ENCODE results near the gene FNDC11.
A peak's percentile ranks its signal among the peaks of the same experiment; 100 is the strongest.
"Not testable (repeated sequence)": the region's sequence is repeated elsewhere in the genome, so short reads cannot be mapped to it uniquely, and the experiment has no call there.

The FNDC11 gene, protein sequence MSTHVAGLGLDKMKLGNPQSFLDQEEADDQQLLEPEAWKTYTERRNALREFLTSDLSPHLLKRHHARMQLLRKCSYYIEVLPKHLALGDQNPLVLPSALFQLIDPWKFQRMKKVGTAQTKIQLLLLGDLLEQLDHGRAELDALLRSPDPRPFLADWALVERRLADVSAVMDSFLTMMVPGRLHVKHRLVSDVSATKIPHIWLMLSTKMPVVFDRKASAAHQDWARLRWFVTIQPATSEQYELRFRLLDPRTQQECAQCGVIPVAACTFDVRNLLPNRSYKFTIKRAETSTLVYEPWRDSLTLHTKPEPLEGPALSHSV
- 1.7 to 2.0 (median 1.9) reads per million in 3 donors for total RNA-seq

GRCh38 chr20:63553933-63554290 is at the start of gene FNDC11:
FNDC11 (plus strand) TSS chr20:63554159; CDS start chr20:63555664, 1,505 bp downstream.
- Histone ChIP-seq H3K27ac (ENCODE audit: insufficient read depth, low read length, poor library complexity, severe bottlenecking) (peak within 1 kb of the TSS; percentile 74), H3K36me3 (ENCODE audit: control insufficient read depth, insufficient read depth, low read length) (no peaks in the 10 kb centered on the region), H3K9me3 (ENCODE audit: control insufficient read depth, low read length) (no peaks in the 10 kb centered on the region), H3K4me3 (ENCODE audit: insufficient read depth, low read depth, low read length, poor library complexity, severe bottlenecking) (peak within 1 kb of the TSS; percentile 65), H3K4me1 (ENCODE audit: control insufficient read depth, insufficient read depth, low read length, poor library complexity, severe bottlenecking) (peaks cover 16% of the 10 kb centered on the region), H3K27me3 (replicated peaks; ENCODE audit: control insufficient read depth, insufficient read depth, low read length, poor library complexity, severe bottlenecking) (peaks cover 3% of the 10 kb centered on the region)
- DNase-seq = peak in 2 of 3 donors; percentile 35 to 47

DNA sequence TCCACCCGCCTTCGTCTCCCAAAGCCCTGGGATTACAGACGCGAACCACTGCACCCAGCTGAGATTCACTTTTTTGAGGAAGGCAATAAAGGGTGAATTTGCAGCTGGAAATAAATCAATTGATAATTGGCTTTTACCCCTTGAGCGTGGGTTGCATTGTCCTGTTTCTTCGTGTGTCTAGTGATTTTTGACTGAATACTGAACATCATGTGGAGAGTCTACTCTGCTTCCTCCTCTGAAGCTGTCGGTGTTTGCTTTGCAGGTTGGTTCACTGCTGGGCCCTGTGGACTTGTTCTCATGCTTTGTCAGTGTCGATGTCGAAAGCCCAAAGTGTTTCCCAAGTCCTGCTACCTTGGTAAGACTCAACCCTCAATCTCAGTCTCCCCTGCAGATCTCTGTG is 49.3 kb upstream of the FNDC11 start:
- Histone ChIP-seq H3K4me1 (ENCODE audit: control insufficient read depth, insufficient read depth, low read length, poor library complexity, severe bottlenecking) (peaks cover 1% of the 10 kb centered on the region), H3K9me3 (ENCODE audit: control insufficient read depth, low read length) (no peaks in the 10 kb centered on the region), H3K36me3 (ENCODE audit: control insufficient read depth, insufficient read depth, low read length) (no peaks in the 10 kb centered on the region), H3K27ac (ENCODE audit: insufficient read depth, low read length, poor library complexity, severe bottlenecking) (no peak overlapping the region), H3K27me3 (replicated peaks; ENCODE audit: control insufficient read depth, insufficient read depth, low read length, poor library complexity, severe bottlenecking) (peaks cover 7% of the 10 kb centered on the region), H3K4me3 (ENCODE audit: insufficient read depth, low read depth, low read length, poor library complexity, severe bottlenecking) (no peak overlapping the region)
- no peak for DNase-seq

DNA sequence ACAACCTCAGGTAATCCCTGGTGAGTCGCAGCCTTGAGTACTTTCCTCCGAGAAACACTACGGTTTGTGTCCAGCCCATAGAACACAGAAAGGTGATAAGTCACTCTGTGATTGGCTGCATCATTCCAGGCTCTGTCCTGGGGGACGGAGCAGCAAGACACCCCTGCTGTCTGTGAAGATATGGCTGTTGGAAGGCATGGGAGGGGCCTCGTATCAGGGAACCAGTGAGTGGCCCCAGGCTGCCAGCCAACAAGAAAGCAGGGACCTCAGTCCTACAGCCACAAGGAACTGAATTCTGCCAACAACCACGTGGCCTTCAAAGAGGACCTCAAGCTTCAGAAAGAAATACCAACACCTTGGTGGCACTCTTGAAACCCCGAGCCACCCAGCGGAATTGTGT is 48.7 kb upstream of the FNDC11 start:
- no peaks in the 10 kb centered on the region for H3K4me1 ChIP-seq (ENCODE audit: control insufficient read depth, insufficient read depth, low read length, poor library complexity, severe bottlenecking)
- peaks cover under 1% of the 10 kb centered on the region for H3K27me3 ChIP-seq (replicated peaks; ENCODE audit: control insufficient read depth, insufficient read depth, low read length, poor library complexity, severe bottlenecking)
- no peak overlapping the region for H3K27ac ChIP-seq (ENCODE audit: insufficient read depth, low read length, poor library complexity, severe bottlenecking)
- no peaks in the 10 kb centered on the region for H3K36me3 ChIP-seq (ENCODE audit: control insufficient read depth, insufficient read depth, low read length)
- no peak for DNase-seq
- H3K4me3 ChIP-seq (ENCODE audit: insufficient read depth, low read depth, low read length, poor library complexity, severe bottlenecking) = no peak overlapping the region
- no peaks in the 10 kb centered on the region for H3K9me3 ChIP-seq (ENCODE audit: control insufficient read depth, low read length)

- Histone ChIP-seq H3K9me3 (ENCODE audit: control insufficient read depth, low read length) (no peaks in the 10 kb centered on the region), H3K4me1 (ENCODE audit: control insufficient read depth, insufficient read depth, low read length, poor library complexity, severe bottlenecking) (no peaks in the 10 kb centered on the region), H3K27ac (ENCODE audit: insufficient read depth, low read length, poor library complexity, severe bottlenecking) (no peak overlapping the region), H3K27me3 (replicated peaks; ENCODE audit: control insufficient read depth, insufficient read depth, low read length, poor library complexity, severe bottlenecking) (no peaks in the 10 kb centered on the region), H3K4me3 (ENCODE audit: insufficient read depth, low read depth, low read length, poor library complexity, severe bottlenecking) (no peak overlapping the region), H3K36me3 (ENCODE audit: control insufficient read depth, insufficient read depth, low read length) (no peaks in the 10 kb centered on the region)
- no peak for DNase-seq
These were observed 48.2 kb upstream of the FNDC11 start for GRCh38 chr20:63505723-63506122.

DNA sequence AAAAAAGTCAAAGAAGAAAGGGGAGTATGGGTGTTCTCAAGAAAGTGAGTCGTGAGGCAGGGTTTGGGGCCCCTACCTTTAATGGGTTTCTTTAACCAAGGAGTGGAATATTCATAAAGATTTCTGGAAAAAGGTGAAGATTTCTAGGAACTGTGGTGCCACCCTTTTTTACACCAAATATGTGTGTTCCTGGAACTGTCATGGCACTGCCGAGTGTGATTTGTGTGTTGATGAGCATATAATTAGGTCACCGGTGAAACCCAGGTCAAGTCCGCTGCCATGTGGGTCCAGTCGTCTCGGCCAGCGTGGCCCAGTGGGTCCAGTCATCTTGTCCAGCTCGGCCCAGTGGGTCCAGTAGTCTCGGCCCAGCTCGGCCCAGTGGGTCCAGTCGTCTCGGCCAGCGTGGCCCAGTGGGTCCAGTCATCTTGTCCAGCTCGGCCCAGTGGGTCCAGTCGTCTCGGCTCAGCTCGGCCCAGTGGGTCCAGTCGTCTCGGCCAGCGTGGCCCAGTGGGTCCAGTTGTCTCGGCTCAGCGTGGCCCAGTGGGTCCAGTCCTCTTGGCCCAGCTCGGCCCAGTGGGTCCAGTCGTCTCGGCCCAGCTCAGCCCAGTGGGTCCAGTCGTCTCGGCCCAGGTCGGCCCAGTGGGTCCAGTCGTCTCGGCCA is 46.7 kb upstream of the FNDC11 start:
- no peaks in the 10 kb centered on the region for H3K27me3 ChIP-seq (replicated peaks; ENCODE audit: control insufficient read depth, insufficient read depth, low read length, poor library complexity, severe bottlenecking)
- H3K4me3 ChIP-seq (ENCODE audit: insufficient read depth, low read depth, low read length, poor library complexity, severe bottlenecking) = no peak overlapping the region
- DNase-seq = no peak
- no peaks in the 10 kb centered on the region for H3K36me3 ChIP-seq (ENCODE audit: control insufficient read depth, insufficient read depth, low read length)
- H3K4me1 ChIP-seq (ENCODE audit: control insufficient read depth, insufficient read depth, low read length, poor library complexity, severe bottlenecking) = no peaks in the 10 kb centered on the region
- no peaks in the 10 kb centered on the region for H3K9me3 ChIP-seq (ENCODE audit: control insufficient read depth, low read length)
- H3K27ac ChIP-seq (ENCODE audit: insufficient read depth, low read length, poor library complexity, severe bottlenecking) = no peak overlapping the region

DNA sequence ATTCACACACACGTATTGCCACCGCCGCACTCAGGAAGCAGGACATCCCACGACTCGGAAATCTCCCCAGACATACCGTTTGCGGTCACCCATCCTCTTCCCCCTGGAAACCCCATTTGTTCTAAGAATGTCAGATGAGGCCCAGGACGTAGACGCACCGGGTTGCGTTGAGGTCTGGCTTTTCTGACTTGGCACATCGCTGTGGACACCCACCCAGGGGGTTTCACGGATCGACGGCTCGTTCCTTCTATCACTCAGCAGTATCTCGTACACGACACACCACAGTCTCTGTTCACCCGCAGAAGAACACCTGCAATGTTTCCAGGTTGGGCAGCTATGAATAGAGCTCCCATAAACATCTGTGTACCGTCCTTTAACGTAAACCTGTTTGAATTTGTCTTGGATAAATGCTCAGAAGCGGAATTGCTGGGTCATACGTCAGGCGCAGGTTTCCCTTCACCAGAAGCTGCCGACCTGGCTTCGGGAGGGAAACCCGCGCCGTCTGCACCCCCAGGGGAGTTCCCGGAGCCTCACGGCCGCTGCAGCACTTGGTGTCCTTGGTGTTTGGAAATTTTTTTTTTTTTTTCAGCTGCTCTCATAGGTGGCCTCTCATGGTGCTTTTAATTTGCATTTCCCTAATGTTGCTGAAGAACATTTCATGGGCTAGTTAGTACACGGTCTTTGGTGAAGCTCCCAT is 45.7 kb upstream of the FNDC11 start:
- DNase-seq = no peak
- no peaks in the 10 kb centered on the region for H3K36me3 ChIP-seq (ENCODE audit: control insufficient read depth, insufficient read depth, low read length)
- H3K27ac ChIP-seq (ENCODE audit: insufficient read depth, low read length, poor library complexity, severe bottlenecking) = no peak overlapping the region
- no peak overlapping the region for H3K4me3 ChIP-seq (ENCODE audit: insufficient read depth, low read depth, low read length, poor library complexity, severe bottlenecking)
- no peaks in the 10 kb centered on the region for H3K4me1 ChIP-seq (ENCODE audit: control insufficient read depth, insufficient read depth, low read length, poor library complexity, severe bottlenecking)
- H3K27me3 ChIP-seq (replicated peaks; ENCODE audit: control insufficient read depth, insufficient read depth, low read length, poor library complexity, severe bottlenecking) = no peaks in the 10 kb centered on the region
- no peaks in the 10 kb centered on the region for H3K9me3 ChIP-seq (ENCODE audit: control insufficient read depth, low read length)

DNA sequence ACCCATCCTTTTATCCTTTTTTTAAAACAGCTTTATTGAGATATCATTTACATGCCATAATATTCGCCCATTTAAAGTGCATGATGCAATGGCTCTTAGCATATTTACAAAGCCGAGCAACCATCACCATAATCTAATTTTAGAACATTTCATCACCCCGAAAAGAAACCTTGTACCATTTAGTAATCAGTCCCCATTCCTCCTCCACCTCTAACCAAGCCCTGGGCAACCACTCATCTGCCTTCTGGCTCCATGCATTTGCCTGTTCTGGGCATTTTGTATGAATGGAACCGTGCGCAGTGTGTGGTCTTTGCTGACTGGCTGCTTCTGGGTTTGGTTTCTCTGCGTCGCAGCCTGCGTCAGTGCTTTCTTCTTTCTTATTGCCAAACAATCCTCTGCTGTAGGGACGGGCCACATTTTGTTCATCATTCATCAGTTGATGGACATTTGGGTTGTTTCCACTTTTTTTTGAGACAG is 44.8 kb upstream of the FNDC11 start:
- Histone ChIP-seq H3K36me3 (ENCODE audit: control insufficient read depth, insufficient read depth, low read length) (no peaks in the 10 kb centered on the region), H3K9me3 (ENCODE audit: control insufficient read depth, low read length) (no peaks in the 10 kb centered on the region), H3K27me3 (replicated peaks; ENCODE audit: control insufficient read depth, insufficient read depth, low read length, poor library complexity, severe bottlenecking) (no peaks in the 10 kb centered on the region), H3K4me1 (ENCODE audit: control insufficient read depth, insufficient read depth, low read length, poor library complexity, severe bottlenecking) (no peaks in the 10 kb centered on the region), H3K4me3 (ENCODE audit: insufficient read depth, low read depth, low read length, poor library complexity, severe bottlenecking) (no peak overlapping the region), H3K27ac (ENCODE audit: insufficient read depth, low read length, poor library complexity, severe bottlenecking) (no peak overlapping the region)
- no peak for DNase-seq

DNA sequence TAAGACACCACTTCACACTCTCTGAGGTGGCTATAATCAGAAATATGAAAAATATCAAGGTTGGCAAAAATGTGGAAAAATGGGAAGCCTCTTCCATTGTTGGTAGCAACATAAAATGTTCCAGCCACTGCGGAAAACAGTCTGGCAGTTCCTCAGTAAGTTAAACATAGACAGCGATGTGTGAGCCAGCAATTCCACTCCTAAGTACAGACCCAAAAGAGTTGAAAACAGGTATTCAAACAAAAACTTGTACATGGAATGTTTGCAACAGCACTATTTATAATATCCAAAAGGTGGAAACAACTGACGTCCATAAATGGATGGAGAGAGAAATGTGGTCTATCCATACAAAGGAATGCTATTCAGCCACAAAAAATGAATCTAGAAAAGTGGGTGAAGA is 40.8 kb upstream of the FNDC11 start:
- DNase-seq = no peak
- Histone ChIP-seq H3K27me3 (replicated peaks; ENCODE audit: control insufficient read depth, insufficient read depth, low read length, poor library complexity, severe bottlenecking) (no peaks in the 10 kb centered on the region), H3K36me3 (ENCODE audit: control insufficient read depth, insufficient read depth, low read length) (no peaks in the 10 kb centered on the region), H3K4me1 (ENCODE audit: control insufficient read depth, insufficient read depth, low read length, poor library complexity, severe bottlenecking) (no peaks in the 10 kb centered on the region), H3K4me3 (ENCODE audit: insufficient read depth, low read depth, low read length, poor library complexity, severe bottlenecking) (no peak overlapping the region), H3K27ac (ENCODE audit: insufficient read depth, low read length, poor library complexity, severe bottlenecking) (no peak overlapping the region), H3K9me3 (ENCODE audit: control insufficient read depth, low read length) (no peaks in the 10 kb centered on the region)

- H3K27me3 ChIP-seq (replicated peaks; ENCODE audit: control insufficient read depth, insufficient read depth, low read length, poor library complexity, severe bottlenecking); H3K4me1 ChIP-seq (ENCODE audit: control insufficient read depth, insufficient read depth, low read length, poor library complexity, severe bottlenecking); H3K9me3 ChIP-seq (ENCODE audit: control insufficient read depth, low read length); H3K27ac ChIP-seq (ENCODE audit: insufficient read depth, low read length, poor library complexity, severe bottlenecking); DNase-seq; H3K4me3 ChIP-seq (ENCODE audit: insufficient read depth, low read depth, low read length, poor library complexity, severe bottlenecking); H3K36me3 ChIP-seq (ENCODE audit: control insufficient read depth, insufficient read depth, low read length): not testable (repeated sequence)
These were observed 39.4 kb upstream of the FNDC11 start for GRCh38 chr20:63514520-63514919.

All from effector memory CD4-positive, alpha-beta T cell (primary cell).